GM19193 (cell line): ENCODE data around the gene HEYL.

Source experiments
- POLR2A ChIP-seq: IDR thresholded peaks from 4 replicates; pipeline ENCODE4 v1.6.1; 2011; ENCODE audit not compliant: insufficient read depth, insufficient read length; ENCODE audit errors: extremely low read depth

Gene HEYL

GRCh38 chr1:39653546-39654031 is 14.1 kb upstream of the HEYL start:
- no peak for TF ChIP-seq POLR2A

- no peak for TF ChIP-seq POLR2A
Observed at GRCh38 chr1:39652554-39652953, 13.1 kb upstream of the HEYL start.

DNA sequence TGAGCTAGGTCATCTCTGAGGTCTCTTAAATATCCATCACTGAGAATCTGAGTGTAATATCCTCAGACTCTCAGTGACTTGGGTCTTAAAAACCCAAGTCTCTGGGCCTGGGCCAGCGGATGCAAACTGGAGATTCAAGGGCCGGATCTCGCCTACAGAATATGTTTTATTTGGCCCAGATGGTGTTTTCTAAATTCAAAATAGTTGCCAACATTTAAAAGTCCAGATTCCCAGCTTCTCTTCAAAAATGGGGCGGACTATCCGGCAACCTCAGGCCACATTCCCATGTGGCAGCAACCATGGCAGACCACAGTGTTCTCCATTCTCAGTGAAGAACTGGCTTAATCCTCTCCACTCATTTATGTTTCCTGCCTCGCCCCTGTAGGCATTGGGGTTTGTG is 12.7 kb upstream of the HEYL start:
- TF ChIP-seq POLR2A: no peak

GRCh38 chr1:39650431-39650830 is 11.0 kb upstream of the HEYL start:
- no peak for TF ChIP-seq POLR2A

- TF ChIP-seq POLR2A: no peak
Observed at GRCh38 chr1:39649636-39650185, 10.3 kb upstream of the HEYL start.

- no peak for TF ChIP-seq POLR2A
Observed at GRCh38 chr1:39648496-39648895, 9.1 kb upstream of the HEYL start.

GRCh38 chr1:39647247-39647646 is 7.8 kb upstream of the HEYL start:
- no peak for TF ChIP-seq POLR2A

DNA sequence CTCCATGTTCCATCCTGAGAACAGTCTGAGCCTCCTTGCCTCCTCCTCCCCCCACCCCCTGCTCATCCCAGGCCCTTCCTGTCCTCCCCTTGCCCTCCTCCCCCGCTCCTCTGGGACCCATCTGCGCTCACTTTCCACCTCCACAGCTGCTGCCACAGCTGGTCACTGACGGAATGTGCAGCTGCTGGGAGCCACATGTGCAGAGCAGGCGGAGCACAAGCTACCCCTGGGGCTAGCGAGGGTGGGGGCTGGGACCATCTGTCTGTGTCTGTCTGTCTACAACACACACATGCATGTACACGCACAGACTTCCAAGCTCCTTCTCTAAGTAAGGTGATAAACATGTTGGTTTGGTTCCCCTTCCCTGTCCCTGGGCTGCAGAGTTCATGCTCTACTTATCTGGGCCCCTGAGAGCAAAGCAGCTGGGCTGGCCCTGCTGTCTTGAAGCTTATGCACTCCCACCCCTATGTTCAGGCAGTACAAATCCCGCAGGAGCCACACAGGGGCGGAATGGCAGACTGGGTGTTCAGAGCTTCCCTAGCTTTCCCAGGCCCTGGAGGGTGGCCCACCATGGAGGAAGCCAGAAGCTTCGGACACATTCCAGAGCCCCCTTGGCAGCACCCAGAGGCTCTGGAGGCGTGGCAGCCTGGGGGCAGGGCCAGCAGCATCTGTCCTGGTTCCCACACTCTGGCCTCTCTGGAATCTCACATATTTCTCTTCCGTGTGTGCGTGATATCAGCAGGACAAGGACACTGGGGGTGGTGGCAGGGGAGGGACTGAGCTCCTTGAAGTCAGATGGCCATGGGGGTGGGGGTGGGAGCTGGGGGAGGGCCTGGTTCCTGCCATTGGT is 7.0 kb upstream of the HEYL start:
- TF ChIP-seq POLR2A: no peak

DNA sequence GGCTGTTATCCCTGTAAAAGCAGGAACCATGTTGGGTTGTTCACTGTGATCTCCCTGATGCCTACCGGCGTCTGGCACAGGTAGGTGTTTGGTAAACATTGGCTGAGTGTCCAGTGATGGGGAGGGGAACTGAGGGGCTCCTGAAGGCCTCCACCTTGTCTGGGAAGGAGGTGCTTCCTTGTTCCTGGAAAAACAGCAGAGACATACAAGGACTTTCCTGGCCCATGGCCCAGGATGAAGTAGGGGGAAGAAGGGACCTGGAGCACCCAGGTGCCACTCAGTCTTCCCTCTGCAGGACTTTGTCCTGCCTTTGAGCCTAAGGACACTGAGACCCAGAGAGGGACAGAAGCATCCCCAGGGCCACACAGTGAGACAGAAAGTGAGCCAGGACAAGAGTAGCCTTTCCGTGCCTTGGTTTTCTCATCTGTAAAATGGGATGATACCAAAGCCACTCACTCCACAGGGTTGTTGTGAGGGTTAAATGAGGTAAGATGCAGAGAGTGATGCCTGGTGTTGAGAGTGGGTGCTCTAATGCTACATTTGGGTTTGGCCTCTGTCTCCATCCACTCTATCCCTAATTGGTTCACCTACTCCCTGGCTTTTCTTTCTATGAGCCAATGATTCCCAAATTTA is 6.1 kb upstream of the HEYL start:
- TF ChIP-seq POLR2A: no peak

DNA sequence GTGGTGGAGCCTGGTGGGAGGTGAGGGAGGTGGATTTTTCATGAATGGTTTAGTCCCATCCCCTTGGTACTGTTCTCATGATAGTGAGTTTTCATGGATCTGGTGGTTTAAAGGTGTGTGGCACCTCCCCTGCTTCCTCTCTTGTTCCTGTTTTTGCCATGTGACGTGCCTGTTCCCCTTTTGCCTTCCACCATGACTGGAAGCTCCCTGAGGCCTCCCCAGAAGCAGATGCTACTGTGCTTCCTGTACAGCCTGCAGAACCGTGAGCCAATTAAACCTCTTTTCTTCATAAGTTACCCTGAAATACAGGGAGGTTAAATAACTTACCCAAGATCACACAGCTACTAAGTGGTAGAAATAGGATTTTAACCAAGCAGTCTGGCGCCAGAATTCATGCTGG is 4.3 kb upstream of the HEYL start:
- no peak for TF ChIP-seq POLR2A

GRCh38 chr1:39642796-39643195 is 3.4 kb upstream of the HEYL start:
- TF ChIP-seq POLR2A: no peak

GRCh38 chr1:39640861-39641260 is 1.4 kb upstream of the HEYL start:
- TF ChIP-seq POLR2A: no peak

DNA sequence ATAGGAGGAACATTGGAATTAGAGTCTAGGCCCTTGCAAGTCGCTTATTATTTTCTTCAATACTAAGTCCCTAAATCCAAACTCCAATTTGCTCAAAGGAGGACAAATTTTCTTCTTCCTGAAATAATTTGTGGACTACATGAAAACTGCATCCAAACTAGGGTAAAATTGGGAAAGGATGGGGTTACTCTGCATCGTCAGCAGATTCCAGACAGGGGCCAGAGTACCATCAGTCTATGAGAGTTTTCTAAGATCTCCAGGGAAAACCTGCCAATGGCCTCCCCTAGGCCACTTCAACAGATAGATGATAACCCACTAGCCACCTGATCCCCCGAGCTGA is 508 bp downstream of the HEYL start:
- no peak for TF ChIP-seq POLR2A

DNA sequence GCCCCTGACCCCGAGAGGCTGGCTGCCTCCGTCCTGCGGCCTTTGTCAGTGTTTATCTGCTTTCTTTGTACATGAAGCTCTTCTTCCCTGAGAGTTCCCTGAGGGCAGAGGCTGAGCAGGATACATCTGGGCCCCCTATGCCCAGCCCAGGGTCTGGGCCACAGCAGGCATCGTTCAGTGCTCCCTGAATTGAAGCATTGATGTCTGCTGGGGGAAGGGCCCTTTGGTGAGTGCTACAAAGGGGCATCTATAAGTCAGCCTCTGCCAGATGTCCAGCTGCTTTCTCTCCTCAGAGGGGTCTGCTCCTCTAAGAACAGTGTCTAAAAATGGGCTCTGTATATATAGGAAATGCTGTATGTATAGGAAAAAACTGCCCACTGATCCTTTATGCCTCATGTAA is 2.1 kb downstream of the HEYL start:
- TF ChIP-seq POLR2A: no peak

- TF ChIP-seq POLR2A: no peak
Observed at GRCh38 chr1:39635871-39636210, 3.6 kb downstream of the HEYL start.
